HG03108 (cell line): Measurements from ENCODE around the gene KCNQ1OT1.

ENCODE experiments used
- ATAC-seq: cut with Tn5 transposase; IDR thresholded peaks from one replicate; pipeline ENCODE4 v1.9.1; 2021; ENCODE audit warnings: moderate library complexity; ENCODE audit not compliant: unreplicated experiment

Gene KCNQ1OT1

DNA sequence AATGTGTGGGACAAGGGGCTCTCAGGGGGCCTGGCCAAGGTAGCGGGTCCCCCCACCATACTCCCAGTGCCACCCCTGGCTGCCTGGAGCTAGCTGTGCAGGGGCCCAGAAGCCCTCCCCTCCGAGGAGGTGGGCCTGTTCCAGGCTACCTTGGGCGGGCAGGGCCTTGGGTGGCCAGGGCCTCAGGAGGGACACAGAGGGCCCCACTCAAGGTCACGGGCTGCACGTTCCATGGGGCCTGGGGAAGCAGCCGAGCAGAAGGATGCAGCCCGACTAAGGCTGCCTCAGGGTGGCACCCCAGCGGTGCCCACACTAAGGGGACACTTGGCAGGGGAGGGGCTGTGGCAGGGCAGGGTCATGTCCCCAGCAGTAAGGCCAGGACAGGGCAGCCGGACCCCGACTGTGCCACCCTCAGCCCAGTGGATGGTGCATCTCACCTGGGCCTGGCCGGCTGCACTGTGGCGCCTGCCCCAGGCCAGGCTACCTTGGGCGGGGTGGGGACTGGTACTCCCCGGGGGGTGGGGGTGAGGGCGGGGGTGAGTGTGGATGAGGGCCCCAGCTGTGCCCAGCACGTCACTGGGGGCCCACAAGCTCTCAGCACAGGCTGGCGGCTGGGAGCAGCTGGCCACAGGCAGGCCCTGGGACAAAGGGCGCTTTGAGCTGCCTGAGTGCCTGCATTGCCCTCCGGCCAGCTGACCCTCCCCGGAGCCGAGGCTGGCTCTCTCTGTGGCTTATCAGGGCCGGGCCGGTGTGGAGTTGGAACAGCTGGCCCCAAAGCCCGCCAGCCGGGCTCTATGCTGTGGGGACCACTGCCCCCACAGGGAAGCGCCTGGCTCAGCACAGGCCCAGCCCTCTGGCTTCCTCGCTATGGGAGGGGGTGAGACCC lies 137.9 kb downstream of the KCNQ1OT1 start:
- no peak for ATAC-seq

DNA sequence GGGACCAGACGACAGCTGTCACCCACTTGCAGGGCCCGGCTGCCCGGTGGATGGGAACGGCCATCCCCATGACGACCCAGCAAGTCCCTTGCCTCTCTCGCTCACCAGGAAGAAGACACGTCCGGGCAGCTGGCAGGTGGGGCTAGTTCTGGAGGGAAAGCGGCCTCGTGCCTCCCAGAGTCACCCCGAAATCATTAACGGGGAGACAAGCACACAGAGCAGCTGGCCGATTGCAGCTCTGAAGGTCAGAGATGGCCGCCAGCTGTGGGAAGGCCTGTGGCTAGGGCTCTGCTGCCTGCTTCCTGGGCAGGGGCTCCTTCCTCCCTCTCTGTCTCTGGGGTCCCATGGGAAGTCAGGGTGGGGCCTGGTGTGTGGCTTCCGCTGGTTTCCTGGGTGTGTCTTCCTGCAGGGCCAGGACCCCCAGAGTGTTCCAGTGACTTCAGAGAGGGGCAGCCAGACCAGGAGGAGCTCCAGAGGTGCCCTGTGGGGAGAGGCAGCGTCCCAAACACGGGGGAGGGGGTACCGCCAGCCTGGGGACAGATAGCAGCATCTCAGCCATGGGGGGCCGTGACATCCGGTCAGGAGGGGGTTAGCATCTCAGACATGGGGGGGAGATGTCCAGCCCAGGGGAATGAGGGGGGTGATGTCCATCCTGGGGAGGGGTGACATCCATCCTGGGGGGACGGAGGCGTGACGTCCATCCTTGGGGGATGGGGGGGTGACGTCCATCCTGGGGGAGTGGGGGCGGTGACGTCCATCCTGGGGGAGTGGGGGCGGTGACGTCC lies 140.1 kb downstream of the KCNQ1OT1 start:
- no peak for ATAC-seq

DNA sequence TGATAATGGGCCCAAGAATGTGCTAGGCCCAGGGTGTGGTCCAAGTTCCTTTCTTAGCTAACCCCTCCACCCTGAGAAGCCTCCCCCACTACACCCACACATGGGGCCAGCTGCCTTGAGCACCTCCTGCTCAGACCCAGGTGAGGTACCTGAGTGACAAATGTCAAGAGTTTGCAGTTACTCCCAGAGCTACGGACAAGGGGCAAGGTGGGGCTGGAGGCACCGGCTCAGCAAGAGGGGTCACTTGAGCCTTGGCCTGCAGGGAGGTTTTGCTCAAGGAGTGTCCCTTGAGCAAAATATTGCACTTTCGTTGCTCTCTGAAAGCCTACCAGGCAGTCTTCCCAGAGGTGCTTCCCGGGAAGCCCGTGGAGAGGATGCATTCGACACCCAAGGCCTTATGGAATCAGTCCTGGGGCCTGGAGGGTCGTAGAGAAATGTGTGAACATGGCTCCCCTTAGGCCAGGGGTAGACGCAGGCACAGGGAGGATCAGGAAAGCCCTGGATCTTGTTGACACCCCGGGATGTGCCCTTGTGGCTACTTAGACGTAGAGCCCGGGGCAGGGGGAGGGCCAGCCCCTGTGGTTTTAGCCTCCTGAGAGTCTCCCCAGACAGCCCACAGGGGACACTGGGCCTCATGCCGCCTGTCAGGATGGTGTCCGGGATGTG lies 140.8 kb downstream of the KCNQ1OT1 start:
- no peak for ATAC-seq

DNA sequence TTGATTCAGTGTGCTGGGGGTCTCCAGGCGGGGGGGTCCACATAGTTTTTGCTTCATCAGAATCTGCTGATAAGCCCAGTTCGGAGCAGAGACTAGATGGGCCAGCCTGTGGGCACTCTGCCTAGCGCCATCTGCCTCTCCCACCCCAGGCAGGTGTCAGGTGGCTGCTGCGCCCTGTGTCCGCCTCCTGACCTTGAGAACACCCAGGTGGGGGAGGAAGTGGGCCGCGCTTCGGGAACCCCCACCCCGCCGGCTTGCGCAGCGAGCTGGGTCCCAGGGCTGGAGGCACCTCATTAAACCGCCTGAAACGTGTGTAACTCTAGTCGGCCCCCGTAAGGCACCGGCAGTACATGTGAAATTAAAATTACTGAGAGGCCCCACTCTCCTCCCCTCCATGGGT lies 141.4 kb downstream of the KCNQ1OT1 start:
- ATAC-seq, result no peak
